ENCODE data around the gene ASAP2.

DNA sequence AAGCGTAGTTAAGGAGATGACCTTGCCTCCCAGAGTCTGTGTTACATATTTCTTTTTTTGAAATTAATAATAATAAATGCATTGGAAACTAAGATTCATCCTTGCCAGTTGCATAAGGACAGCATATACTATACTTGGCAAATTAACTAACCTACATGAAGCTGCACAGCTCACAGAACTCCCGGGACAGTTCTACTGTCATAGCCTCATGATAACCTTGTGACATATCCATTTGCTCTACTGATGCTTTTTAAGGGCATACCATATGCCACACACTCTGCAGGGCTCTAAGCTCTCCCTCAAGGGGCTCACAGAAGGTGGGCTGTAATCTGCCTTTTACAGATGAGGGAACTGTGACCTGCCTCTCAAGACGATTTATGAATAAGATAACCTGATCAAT lies 212.9 kb downstream of the ASAP2 start:
- no peak for TF ChIP-seq CBX3 (IDR thresholded peaks at IDR 0.05; ENCODE audit: borderline replicate concordance in 1 of 2, low read length in 2 of 2)
- no peak for TF ChIP-seq YY1 (IDR thresholded peaks at IDR 0.05; ENCODE audit: borderline replicate concordance in 1 of 3, control insufficient read depth in 1 of 3, extremely low read depth in 1 of 3, insufficient read depth in 3 of 3, insufficient read length in 1 of 3, insufficient replicate concordance in 2 of 3, low read depth in 1 of 3, low read length in 2 of 3)
- no peak for TF ChIP-seq DIDO1 (tag; IDR thresholded peaks at IDR 0.05; ENCODE audit: low read depth)
- TF ChIP-seq SMAD1 (IDR thresholded peaks at IDR 0.05; ENCODE audit: low read depth, low read length, partially characterized antibody) = no peak
- TF ChIP-seq, protein P1, sequence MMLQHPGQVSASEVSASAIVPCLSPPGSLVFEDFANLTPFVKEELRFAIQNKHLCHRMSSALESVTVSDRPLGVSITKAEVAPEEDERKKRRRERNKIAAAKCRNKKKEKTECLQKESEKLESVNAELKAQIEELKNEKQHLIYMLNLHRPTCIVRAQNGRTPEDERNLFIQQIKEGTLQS (IDR thresholded peaks at IDR 0.05) = no peak
- TF ChIP-seq, protein P1 (CRISPR knock-in tag; conservative IDR thresholded peaks at IDR 0.05) = no peak
- no peak for TF ChIP-seq CSDE1 (IDR thresholded peaks at IDR 0.05)
- no peak for TF ChIP-seq KLF6 (CRISPR knock-in tag; IDR thresholded peaks at IDR 0.05; ENCODE audit: borderline replicate concordance)
